Stimulated activated effector memory CD8-positive, alpha-beta T cell treated with anti-CD3 and anti-CD28 coated beads, Interleukin-12 subunit alpha, Interleukin-12 subunit beta, amount 100 ng/mL, for 72 hours (primary cell): Measurements from ENCODE around the gene TUFM.
"Not testable (repeated sequence)": the region's sequence is repeated elsewhere in the genome, so short reads cannot be mapped to it uniquely, and the experiment has no call there.

Experiments used
- ATAC-seq: fragments of 150-1000 bp; cut with Tn5 transposase; 2 replicates; pipeline ENCODE4 v1.10.0; 2021
- DNase-seq, 2 donors: peaks; one replicate each; pipeline ENCODE4 v3.0.0; 2021 to 2022; ENCODE audit warnings: low spot score in 2 of 2
- H3K27ac Mint-ChIP-seq: one replicate; pipeline ENCODE4 v1.8.0; 2022; ENCODE audit warnings: mild to moderate bottlenecking, mixed read lengths
- H3K36me3 Mint-ChIP-seq: one replicate; pipeline ENCODE4 v1.8.0; 2022; ENCODE audit warnings: mild to moderate bottlenecking, mixed read lengths
- H3K4me1 Mint-ChIP-seq: one replicate; pipeline ENCODE4 v1.8.0; 2022; ENCODE audit warnings: mixed read lengths
- H3K4me3 Mint-ChIP-seq: one replicate; pipeline ENCODE4 v1.8.0; 2022; ENCODE audit warnings: mild to moderate bottlenecking, mixed read lengths
- H3K9me3 Mint-ChIP-seq: one replicate; pipeline ENCODE4 v1.8.0; 2022; ENCODE audit warnings: mixed read lengths

The TUFM gene

DNA sequence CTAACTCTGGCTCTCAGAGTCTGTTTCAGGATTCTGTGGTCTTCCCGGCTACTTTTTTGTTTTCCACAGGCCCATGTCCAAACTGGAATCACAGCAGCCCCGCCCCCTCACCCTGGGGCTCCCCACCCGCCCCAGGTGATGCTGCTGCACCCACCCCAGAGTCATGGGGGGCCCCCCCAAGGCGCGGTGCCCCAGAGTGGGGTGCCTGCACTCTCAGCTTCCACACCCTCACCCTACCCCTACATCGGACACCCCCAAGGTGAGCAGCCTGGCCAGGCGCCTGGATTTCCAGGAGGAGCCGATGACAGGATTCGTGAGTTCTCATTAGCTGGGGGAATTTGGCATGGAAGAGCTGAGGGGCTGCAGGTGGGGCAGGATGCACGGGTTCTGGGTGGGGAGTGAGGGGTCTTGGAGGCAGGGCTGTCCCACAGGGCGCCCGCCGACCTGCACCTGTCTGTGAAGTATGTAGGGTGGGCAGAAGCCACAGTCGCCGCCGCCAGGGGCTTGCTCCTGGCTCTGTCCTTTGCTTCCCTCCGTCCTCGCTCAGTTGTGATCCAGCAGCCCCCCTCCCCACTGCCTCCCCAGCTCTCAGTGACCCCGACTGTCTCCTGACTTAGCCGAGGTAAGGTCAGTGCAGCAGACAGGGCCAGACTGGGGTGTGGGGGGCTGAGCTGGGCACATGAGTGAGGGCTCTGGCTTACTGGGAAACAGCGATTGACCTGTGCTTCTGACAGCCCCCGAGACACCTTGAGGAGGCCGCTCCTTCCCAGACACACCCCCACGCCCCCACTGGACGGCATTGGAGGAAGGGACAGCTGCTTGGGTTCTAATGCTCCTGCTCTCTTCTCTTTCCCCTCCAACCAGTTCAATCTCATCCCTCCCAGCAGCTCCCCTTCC lies 10.0 kb downstream of the TUFM start:
- ATAC-seq: no peak
- peak overlapping the region; percentile 76 for H3K27ac Mint-ChIP-seq
- no peaks in the 10 kb centered on the region for H3K9me3 Mint-ChIP-seq
- no peak for DNase-seq
- H3K4me1 Mint-ChIP-seq: peaks cover 41% of the 10 kb centered on the region
- H3K36me3 Mint-ChIP-seq: peaks cover 100% of the 10 kb centered on the region
- H3K4me3 Mint-ChIP-seq: no peak overlapping the region

DNA sequence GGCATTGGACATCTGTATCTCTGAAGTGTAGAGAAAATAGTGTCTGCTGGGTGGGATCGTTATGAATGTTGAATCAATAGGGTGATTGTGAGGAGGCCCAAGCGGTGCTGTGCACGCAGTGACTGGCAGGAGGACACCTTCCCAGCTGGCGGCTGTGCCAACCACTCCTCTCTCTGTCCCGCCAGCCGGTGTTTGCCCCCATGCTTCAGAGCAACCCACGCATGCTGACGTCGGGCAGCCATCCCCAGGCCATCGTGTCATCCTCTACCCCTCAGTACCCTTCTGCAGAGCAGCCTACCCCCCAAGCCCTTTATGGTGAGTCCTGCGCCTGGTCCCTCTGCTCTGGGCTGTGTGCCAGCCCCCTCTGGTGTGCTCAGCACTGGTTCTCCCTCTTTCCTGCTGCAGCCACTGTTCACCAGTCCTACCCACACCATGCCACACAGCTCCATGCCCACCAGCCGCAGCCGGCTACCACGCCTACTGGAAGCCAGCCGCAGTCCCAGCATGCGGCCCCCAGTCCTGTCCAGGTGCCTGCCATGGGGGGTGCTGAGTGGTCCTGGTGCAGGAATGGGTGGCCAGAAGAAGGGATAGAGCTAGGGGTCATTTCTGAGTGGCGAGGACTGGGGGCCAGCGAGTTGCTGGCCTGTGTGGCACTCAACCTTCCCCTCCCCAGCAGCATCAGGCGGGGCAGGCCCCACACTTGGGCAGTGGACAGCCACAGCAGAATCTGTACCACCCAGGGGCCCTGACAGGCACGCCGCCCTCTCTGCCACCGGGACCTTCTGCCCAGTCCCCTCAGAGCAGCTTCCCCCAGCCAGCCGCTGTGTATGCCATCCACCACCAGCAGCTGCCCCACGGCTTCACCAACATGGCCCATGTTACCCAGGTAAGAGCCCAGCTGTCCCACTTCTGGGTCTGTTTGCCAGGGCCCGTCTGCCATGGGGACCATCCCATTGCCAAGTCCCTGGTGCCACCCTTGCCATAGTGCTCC lies 11.0 kb downstream of the TUFM start:
- no peak for ATAC-seq
- Mint-ChIP-seq H3K27ac (peak overlapping the region; percentile 75), H3K9me3 (no peaks in the 10 kb centered on the region), H3K4me1 (peaks cover 41% of the 10 kb centered on the region), H3K4me3 (no peak overlapping the region), H3K36me3 (peaks cover 100% of the 10 kb centered on the region)
- DNase-seq: no peak

DNA sequence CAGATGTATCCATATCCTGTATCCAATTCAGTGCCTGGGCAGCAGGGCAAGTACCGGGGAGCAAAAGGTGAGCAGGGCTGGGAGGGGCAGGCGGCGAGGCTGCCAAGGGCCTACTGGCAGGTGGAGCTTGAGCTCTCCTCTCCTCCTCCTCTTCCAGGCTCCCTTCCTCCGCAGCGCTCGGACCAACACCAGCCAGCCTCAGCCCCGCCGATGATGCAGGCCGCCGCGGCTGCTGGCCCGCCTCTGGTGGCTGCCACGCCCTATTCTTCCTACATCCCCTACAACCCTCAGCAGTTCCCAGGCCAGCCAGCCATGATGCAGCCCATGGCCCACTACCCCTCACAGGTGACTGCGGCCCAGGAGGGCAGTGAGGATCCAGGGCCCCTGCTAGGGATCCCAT lies 11.8 kb downstream of the TUFM start:
- H3K27ac Mint-ChIP-seq: peak overlapping the region; percentile 75
- peak; percentile 6 for ATAC-seq
- H3K9me3 Mint-ChIP-seq: no peaks in the 10 kb centered on the region
- H3K36me3 Mint-ChIP-seq: peaks cover 100% of the 10 kb centered on the region
- DNase-seq: no peak
- H3K4me3 Mint-ChIP-seq: no peak overlapping the region
- H3K4me1 Mint-ChIP-seq: peaks cover 41% of the 10 kb centered on the region

DNA sequence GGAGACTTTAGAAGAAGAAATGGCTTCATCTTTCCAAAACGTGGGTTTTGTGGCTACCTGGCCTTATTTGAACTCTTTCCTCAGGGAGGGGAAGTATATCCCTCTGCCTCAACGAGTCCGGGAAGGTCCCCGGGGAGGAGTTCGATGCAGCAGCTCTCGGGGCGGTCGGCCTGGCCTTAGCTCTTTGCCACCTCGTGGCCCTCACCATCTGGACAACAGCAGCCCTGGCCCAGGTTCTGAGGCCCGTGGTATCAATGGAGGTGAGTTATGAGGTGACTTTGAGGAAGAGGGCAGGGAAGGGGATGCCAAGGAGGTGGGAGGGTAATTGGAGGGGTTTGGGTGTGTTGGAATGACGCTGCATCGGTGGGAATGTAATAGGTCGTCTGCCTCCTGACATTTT lies 15.6 kb downstream of the TUFM start:
- DNase-seq (no peak), ATAC-seq (no peak)
- Mint-ChIP-seq H3K36me3 (peaks cover 100% of the 10 kb centered on the region), H3K4me3 (no peak overlapping the region), H3K4me1 (peaks cover 44% of the 10 kb centered on the region), H3K27ac (no peak overlapping the region), H3K9me3 (no peaks in the 10 kb centered on the region)

DNA sequence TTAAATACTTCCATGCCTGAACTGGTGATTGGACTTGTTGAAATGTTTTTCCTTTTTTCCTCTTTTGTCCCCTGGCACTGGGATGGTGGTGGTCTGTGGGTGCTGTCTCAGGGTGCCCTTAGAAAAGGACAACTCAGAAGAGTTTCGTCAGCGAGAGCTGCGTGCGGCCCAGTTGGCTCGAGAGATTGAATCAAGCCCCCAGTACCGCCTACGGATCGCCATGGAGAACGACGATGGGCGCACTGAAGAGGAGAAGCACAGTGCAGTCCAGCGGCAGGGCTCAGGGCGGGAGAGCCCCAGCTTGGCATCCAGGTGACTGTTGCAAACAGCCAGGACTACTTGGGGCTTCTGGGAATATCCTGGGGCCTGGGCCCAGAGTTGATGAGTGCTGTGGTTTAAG lies 16.4 kb downstream of the TUFM start:
- ATAC-seq (no peak), DNase-seq (no peak)
- Mint-ChIP-seq H3K4me1 (peaks cover 45% of the 10 kb centered on the region), H3K27ac (peak overlapping the region; percentile 6), H3K9me3 (no peaks in the 10 kb centered on the region), H3K36me3 (peaks cover 100% of the 10 kb centered on the region), H3K4me3 (no peak overlapping the region)

DNA sequence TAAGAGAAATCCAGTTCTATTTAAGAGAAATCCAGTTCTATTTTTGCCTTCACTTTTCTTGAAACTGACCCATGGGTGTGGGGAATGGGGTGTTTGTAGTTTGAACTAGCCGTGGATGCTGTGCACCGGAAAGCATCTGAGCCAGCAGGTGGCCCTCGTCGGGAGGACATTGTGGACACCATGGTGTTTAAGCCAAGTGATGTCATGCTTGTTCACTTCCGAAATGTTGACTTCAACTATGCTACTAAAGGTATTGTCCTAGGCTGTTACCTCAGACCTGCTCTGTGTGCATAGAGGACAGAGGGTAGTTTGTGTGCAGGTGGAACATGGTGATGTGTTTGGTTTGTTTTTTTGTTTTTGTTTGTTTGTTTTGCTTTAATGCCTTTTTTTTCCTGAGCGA lies 20.0 kb downstream of the TUFM start:
- H3K36me3 Mint-ChIP-seq: peaks cover 92% of the 10 kb centered on the region
- ATAC-seq (no peak), DNase-seq (no peak)
- H3K27ac Mint-ChIP-seq: peak overlapping the region; percentile 98
- H3K4me1 Mint-ChIP-seq: peaks cover 45% of the 10 kb centered on the region
- H3K4me3 Mint-ChIP-seq: peak overlapping the region; percentile 7
- H3K9me3 Mint-ChIP-seq: no peaks in the 10 kb centered on the region

DNA sequence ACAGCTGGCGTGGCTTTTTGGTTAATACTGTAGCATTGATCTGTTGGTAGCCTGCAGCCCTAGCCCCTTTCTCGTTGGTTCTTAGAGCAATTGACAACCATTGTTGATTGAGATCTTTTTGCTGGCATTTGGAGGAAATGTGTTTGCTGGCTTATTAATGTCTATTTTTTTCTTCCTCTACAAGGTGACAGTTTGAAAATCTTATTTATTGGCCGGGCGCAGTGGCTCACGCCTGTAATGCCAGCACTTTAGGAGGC lies 21.5 kb downstream of the TUFM start:
- Mint-ChIP-seq H3K27ac (peak overlapping the region; percentile 98), H3K36me3 (peaks cover 83% of the 10 kb centered on the region), H3K4me3 (peak overlapping the region; percentile 90), H3K9me3 (no peaks in the 10 kb centered on the region), H3K4me1 (peaks cover 54% of the 10 kb centered on the region)
- no peak for ATAC-seq
- no peak for DNase-seq

DNA sequence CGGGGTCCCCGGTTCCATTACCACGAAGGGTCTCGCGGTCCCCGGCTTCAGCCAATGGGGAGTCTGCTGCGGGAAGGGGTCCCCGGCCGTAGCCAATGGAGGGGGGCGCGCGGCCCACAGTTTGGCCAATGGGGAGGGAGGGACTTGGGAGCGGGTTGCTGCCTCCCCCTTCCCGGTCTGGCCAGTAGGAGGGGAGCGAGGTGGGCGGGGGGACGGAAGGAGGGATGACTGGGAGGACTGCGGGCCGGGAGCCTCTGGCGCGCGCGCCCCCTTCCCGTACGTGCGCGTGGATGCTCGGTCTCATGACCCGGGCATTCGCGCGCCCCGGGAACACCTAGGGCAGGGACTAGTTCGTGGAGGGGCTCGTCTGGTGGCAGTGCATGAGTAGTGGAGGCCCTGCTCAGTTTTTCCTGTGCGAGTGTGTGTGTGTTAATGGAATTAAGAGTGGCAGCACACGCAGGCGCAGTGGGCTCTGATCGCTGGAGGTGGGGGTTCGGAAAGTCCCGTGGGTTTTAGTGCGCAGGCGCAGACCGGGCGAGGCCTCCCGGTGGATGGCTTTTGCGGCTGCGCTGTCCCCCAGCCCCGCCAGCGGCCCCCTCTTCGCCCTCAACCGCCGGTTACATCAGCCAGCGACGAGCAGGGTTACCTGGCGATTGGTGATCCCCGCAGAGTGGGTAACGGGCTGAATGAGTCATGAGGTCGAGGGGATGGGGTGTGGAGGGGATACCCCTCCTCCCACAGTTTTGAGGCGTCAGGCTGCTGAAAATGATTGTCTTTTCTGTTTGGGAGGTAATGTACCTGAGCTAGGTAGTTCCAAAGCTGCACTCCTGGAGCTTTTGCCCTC lies 22.1 kb downstream of the TUFM start:
- Mint-ChIP-seq H3K4me3 (peak overlapping the region; percentile 90), H3K4me1 (peaks cover 55% of the 10 kb centered on the region), H3K27ac (peak overlapping the region; percentile 98), H3K36me3 (peaks cover 79% of the 10 kb centered on the region), H3K9me3 (no peaks in the 10 kb centered on the region)
- peak; percentile 92 to 97 for DNase-seq
- ATAC-seq: peak; percentile 77

DNA sequence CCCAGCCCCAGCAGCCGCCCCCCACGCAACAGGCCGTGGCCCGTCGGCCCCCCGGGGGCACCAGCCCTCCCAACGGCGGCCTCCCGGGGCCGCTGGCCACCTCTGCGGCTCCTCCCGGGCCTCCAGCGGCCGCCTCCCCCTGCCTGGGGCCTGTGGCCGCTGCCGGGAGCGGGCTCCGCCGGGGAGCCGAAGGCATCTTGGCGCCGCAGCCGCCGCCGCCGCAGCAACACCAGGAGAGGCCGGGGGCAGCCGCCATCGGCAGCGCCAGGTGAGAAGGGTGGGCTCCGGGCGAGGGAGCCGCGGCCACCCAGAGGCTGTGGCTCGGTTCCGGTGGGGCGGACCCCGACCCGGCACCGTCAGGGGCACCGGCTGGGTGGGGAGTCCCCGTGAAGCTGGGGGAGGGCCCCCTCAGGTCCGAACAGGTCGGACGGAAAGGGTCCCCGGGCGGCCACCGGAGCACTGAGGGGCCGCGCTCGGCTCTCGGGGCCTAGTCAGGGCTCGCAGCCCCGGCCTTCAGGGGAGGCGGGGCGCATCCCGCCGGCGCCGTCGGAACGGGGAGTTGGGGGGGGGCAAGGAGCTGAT lies 22.8 kb downstream of the TUFM start:
- DNase-seq (no peak), ATAC-seq (peak; percentile 42)
- Mint-ChIP-seq H3K4me1 (peaks cover 55% of the 10 kb centered on the region), H3K4me3 (peak overlapping the region; percentile 90), H3K36me3 (peaks cover 79% of the 10 kb centered on the region), H3K27ac (peak overlapping the region; percentile 98), H3K9me3 (no peaks in the 10 kb centered on the region)

DNA sequence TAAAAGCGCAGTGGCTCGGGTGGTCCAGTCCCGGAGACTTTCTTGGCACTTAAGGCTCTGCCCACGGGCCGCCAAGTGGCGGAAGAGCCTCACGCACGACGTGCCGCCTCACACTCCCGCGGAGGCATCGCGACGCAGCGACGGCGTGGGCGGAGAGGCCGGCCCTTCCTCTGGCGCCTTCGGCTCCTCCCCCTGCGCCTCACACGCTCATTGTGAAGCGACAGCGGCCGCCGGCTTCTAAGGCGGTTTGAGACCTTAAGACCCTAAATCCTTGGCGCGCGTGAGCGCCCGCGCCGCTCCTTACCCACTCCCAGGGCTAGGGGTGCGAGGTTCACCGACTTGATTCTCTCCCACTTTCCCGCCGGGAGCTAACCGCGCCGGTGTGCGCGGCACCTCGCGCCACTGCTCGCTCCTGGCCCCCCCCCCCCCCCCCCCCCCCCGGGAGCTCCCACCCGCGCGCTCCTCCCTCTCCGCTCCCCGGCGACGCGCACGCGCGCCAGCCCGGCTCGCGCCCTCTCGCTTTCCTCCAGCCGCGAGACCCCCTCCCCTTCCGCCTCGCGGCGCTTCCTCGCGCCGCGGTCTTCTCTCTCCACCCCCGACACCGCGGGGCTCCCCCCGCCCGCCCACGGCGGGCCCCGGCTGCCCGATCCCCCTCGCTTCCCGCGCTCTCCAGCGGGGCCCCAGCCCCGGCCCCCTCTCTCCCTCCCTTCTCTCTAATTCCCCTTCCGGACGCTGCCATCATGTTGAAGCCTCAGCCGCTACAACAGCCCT lies 23.4 kb downstream of the TUFM start, which contains the start of gene ATXN2L:
TSS of gene ATXN2L (plus strand) at position 480 of the 771 bp plus-strand sequence. CDS start at position 741, 261 bp downstream.
- Mint-ChIP-seq H3K36me3 (peaks cover 74% of the 10 kb centered on the region), H3K9me3 (no peaks in the 10 kb centered on the region), H3K27ac (peak within 1 kb of the TSS; percentile 98), H3K4me3 (peak within 1 kb of the TSS; percentile 90), H3K4me1 (peaks cover 55% of the 10 kb centered on the region)
- ATAC-seq: peak; percentile 74
- peak; percentile 93 to 98 for DNase-seq

DNA sequence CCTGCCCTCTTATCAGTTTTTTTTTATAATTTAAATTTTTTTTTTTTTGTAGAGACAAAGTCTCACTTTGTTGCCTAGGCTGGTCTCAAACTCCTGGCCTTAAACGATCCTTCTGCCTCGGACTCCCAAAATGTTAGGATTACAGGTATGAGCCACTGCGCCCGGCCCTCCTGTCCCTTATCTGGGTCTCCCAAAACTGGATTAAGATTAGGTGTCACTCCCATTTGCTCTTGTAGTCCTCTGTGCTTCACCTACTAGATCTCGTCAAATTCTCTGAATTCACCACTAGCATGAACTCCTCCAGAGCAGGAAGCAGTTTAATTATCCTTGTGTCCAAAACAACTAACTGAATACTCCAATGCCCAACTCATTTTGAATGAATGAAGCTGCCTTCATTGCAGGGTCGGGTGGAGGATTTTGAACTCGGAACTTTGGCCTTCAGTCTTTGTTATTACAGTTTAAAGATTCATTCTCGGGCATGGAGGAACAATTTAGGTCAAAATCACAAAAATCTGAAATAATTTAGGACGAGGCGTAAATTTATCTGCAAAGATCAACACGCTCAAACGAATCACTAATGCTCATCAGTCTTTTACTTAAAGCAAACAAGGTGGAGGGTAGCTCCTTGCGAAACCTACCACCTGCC lies 24.2 kb downstream of the TUFM start:
- peak overlapping the region; percentile 98 for H3K27ac Mint-ChIP-seq
- peak overlapping the region; percentile 90 for H3K4me3 Mint-ChIP-seq
- H3K36me3 Mint-ChIP-seq: peaks cover 67% of the 10 kb centered on the region
- ATAC-seq (no peak), DNase-seq (no peak)
- no peaks in the 10 kb centered on the region for H3K9me3 Mint-ChIP-seq
- H3K4me1 Mint-ChIP-seq: peaks cover 55% of the 10 kb centered on the region

DNA sequence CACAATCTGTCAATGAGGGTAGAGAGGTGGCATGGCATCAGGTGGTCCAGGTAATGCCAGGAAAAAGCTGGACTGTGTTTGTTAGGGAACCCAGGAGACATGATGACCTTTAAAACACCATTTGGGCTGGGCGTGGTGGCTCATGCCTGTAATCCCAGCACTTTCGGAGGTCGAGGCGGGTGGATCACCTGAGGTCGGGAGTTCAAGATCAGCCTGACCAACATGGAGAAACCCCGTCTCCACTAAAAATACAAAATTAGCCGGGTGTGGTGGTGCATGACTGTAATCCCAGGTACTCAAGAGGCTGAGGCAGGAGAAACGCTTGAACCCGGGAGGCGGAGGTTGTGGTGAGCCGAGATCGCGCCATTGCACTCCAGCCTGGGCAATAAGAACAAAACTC lies 25.6 kb downstream of the TUFM start:
- Mint-ChIP-seq H3K4me1 (peaks cover 41% of the 10 kb centered on the region), H3K4me3 (peak overlapping the region; percentile 90), H3K36me3 (peaks cover 53% of the 10 kb centered on the region), H3K27ac (peak overlapping the region; percentile 32)
- not testable (repeated sequence) for H3K9me3 Mint-ChIP-seq, DNase-seq, ATAC-seq

DNA sequence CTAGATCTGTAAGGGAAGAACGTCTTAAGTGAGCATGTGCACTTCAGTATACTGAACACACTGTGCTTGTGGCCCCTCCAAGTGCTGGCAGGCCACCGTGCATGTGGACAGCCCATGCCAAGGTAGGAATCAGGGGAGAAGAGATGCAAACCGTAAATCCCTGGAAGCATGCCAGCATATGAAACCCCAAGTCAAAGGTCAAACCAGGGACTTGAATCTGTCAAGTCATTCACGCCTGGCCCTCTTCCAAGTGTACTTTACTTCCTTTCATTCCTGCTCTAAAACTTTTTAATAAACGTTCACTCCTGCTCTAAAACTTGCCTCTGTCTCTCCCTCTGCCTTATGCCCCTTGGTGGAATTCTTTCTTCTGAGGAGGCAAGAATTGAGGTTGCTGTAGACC lies 26.1 kb downstream of the TUFM start:
- no peaks in the 10 kb centered on the region for H3K9me3 Mint-ChIP-seq
- no peak overlapping the region for H3K4me3 Mint-ChIP-seq
- peaks cover 47% of the 10 kb centered on the region for H3K36me3 Mint-ChIP-seq
- peaks cover 36% of the 10 kb centered on the region for H3K4me1 Mint-ChIP-seq
- H3K27ac Mint-ChIP-seq: no peak overlapping the region
- DNase-seq (no peak), ATAC-seq (no peak)
